H1 (cell line): ENCODE data around the gene CRK. TPM values are rescaled to one million over a fixed set of nuclear protein-coding genes. Genes with fewer than 3 reads are reported as not detected.
A peak's percentile ranks its signal among the peaks of the same experiment; 100 is the strongest.

ENCODE experiments used
- CTCF ChIA-PET: fragments of 300-600 bp; sonication (Branson Sonifier 250); formaldehyde crosslinking; loops from one replicate; lab custom pipeline; 2021; ENCODE audit not compliant: partially characterized antibody; lab: Charles Lee
- POLR2A ChIA-PET: fragments of 300-600 bp; sonication (Branson Sonifier 250); formaldehyde crosslinking; loops from one replicate; lab custom pipeline; 2021; ENCODE audit warnings: inconsistent platforms; ENCODE audit not compliant: partially characterized antibody; lab: Charles Lee
- DNase-seq, 2 experiments: peaks; one replicate each; pipeline versions ENCODE4 v3.0.0 to v3.0.0-alpha.2; 2010 to 2022; ENCODE audit warnings: low spot score in 2 of 2, low read depth in 1 of 2, mixed read lengths in 1 of 2
- FAIRE-seq: peaks from 2 replicates; lab custom pipeline; 2011; peaks lifted over from hg19 to GRCh38; lab: Jason Lieb, UNC
- H2AFZ ChIP-seq: 2 replicates; pipeline ENCODE4 v1.8.1; 2012; ENCODE audit warnings: low read length, inconsistent platforms
- H2AK5ac ChIP-seq: 2 replicates; pipeline ENCODE4 v1.6.1; 2013; ENCODE audit warnings: low read depth, low read length
- H2BK120ac ChIP-seq: replicated peaks from 2 replicates; pipeline ENCODE3; 2013; ENCODE audit warnings: low read depth, low read length, inconsistent platforms
- H2BK12ac ChIP-seq: 2 replicates; pipeline ENCODE4 v1.6.1; 2013; ENCODE audit warnings: low read depth, low read length
- H2BK15ac ChIP-seq: 2 replicates; pipeline ENCODE4 v1.6.1; 2013; ENCODE audit warnings: low read length
- H2BK20ac ChIP-seq: 2 replicates; pipeline ENCODE4 v1.6.1; 2013; ENCODE audit warnings: low read length
- H2BK5ac ChIP-seq: 2 replicates; pipeline ENCODE4 v1.6.1; 2013; ENCODE audit warnings: low read depth, low read length
- H3K14ac ChIP-seq: 2 replicates; pipeline ENCODE4 v1.6.1; 2013; ENCODE audit warnings: inconsistent platforms; ENCODE audit not compliant: insufficient read length
- H3K18ac ChIP-seq: 2 replicates; pipeline ENCODE4 v1.6.1; 2013; ENCODE audit warnings: low read length; ENCODE audit errors: extremely low read depth
- H3K23ac ChIP-seq: 2 replicates; pipeline ENCODE4 v1.6.1; 2013; ENCODE audit warnings: inconsistent platforms; ENCODE audit not compliant: insufficient read length
- H3K23me2 ChIP-seq: 2 replicates; pipeline ENCODE4 v1.6.1; 2013; ENCODE audit warnings: low read depth, low read length
- H3K27ac ChIP-seq: 2 replicates; pipeline ENCODE4 v1.6.1; 2011; ENCODE audit warnings: low read depth, low read length, inconsistent platforms
- H3K27me3 ChIP-seq, 4 experiments: replicated peaks in 1 of 4; 1 replicate in 1 of 4; 2 replicates in 3 of 4; pipeline versions ENCODE4 v1.6.1 to v1.8.1; 2011 to 2013; ENCODE audit warnings: low read length in 3 of 4, mild to moderate bottlenecking in 3 of 4, inconsistent platforms in 2 of 4, mixed read lengths in 2 of 4, moderate library complexity in 1 of 4; ENCODE audit not compliant: control insufficient read depth in 3 of 4, insufficient read depth in 3 of 4; ENCODE audit errors: extremely low read depth in 1 of 4
- H3K36me3 ChIP-seq, 4 experiments: 2 replicates each; pipeline versions ENCODE4 v1.6.1 to v1.8.1; 2011 to 2013; ENCODE audit warnings: mild to moderate bottlenecking in 4 of 4, low read length in 3 of 4, moderate library complexity in 2 of 4, control low read depth in 1 of 4, inconsistent platforms in 1 of 4; ENCODE audit not compliant: insufficient read depth in 4 of 4, control insufficient read depth in 2 of 4
- H3K4ac ChIP-seq: replicated peaks from 2 replicates; pipeline ENCODE3; 2013; ENCODE audit warnings: low read length, low read depth, mixed read lengths, inconsistent platforms; ENCODE audit not compliant: insufficient read length
- H3K4me1 ChIP-seq, 4 experiments: replicated peaks in 1 of 4; 1 replicate in 1 of 4; 2 replicates in 3 of 4; pipeline versions ENCODE4 v1.6.1 to v1.8.1; 2011 to 2013; ENCODE audit warnings: low read length in 3 of 4, inconsistent platforms in 2 of 4, mixed read lengths in 1 of 4; ENCODE audit not compliant: insufficient read depth in 4 of 4, control insufficient read depth in 3 of 4
- H3K4me2 ChIP-seq, 2 experiments: 2 replicates each; pipeline versions ENCODE4 v1.6.1 to v1.8.1; 2011 to 2013; ENCODE audit warnings: low read depth in 2 of 2, low read length in 2 of 2, control low read depth in 1 of 2, inconsistent platforms in 1 of 2, mild to moderate bottlenecking in 1 of 2; ENCODE audit not compliant: insufficient read depth in 1 of 2
- H3K4me3 ChIP-seq, 4 experiments: fragments of 200-600, 300-600 bp in 1 of 4; sonication (generic), shearing (Covaris generic), sonication (Bioruptor Twin) in 1 of 4; 2 replicates each; pipeline versions ENCODE4 v1.5.1 to v1.8.1; 2011 to 2016; ENCODE audit warnings: low read length in 4 of 4, low read depth in 3 of 4, control low read depth in 2 of 4, inconsistent platforms in 2 of 4, mild to moderate bottlenecking in 2 of 4, mixed read lengths in 1 of 4, moderate library complexity in 1 of 4; ENCODE audit not compliant: insufficient read depth in 2 of 4; ENCODE audit errors: extremely low read depth in 1 of 4
- H3K56ac ChIP-seq: replicated peaks from 2 replicates; pipeline ENCODE3; 2013; ENCODE audit warnings: low read depth, mild to moderate bottlenecking, mixed read lengths, low read length, inconsistent platforms; ENCODE audit not compliant: insufficient read length
- H3K79me1 ChIP-seq: 2 replicates; pipeline ENCODE4 v1.6.1; 2013; ENCODE audit warnings: low read depth, low read length, control low read depth
- H3K79me2 ChIP-seq, 2 experiments: 2 replicates each; pipeline versions ENCODE4 v1.6.1 to v1.8.1; 2012 to 2013; ENCODE audit warnings: low read length in 2 of 2, mild to moderate bottlenecking in 2 of 2, inconsistent platforms in 1 of 2; ENCODE audit not compliant: insufficient read depth in 2 of 2, control insufficient read depth in 1 of 2
- H3K9ac ChIP-seq, 4 experiments: replicated peaks in 1 of 4; 1 replicate in 1 of 4; 2 replicates in 3 of 4; pipeline versions ENCODE4 v1.6.1 to v1.8.1; 2011 to 2013; ENCODE audit warnings: low read depth in 3 of 4, low read length in 3 of 4, control low read depth in 2 of 4, mild to moderate bottlenecking in 2 of 4, moderate library complexity in 2 of 4, inconsistent platforms in 1 of 4; ENCODE audit errors: extremely low read depth in 1 of 4
- H3K9me3 ChIP-seq, 2 experiments: 2 replicates each; pipeline versions ENCODE4 v1.6.1 to v1.8.1; 2012 to 2013; ENCODE audit warnings: mild to moderate bottlenecking in 2 of 2, moderate library complexity in 2 of 2, control low read depth in 1 of 2, inconsistent platforms in 1 of 2, low read depth in 1 of 2, low read length in 1 of 2, mixed read lengths in 1 of 2; ENCODE audit not compliant: insufficient read depth in 2 of 2
- H4K20me1 ChIP-seq, 2 experiments: replicated peaks in 1 of 2; 2 replicates each; pipeline versions ENCODE3 to v1.8.1; 2011 to 2013; ENCODE audit warnings: inconsistent platforms in 2 of 2, low read length in 2 of 2, mild to moderate bottlenecking in 1 of 2; ENCODE audit not compliant: insufficient read depth in 2 of 2, control insufficient read depth in 1 of 2
- H4K5ac ChIP-seq: 2 replicates; pipeline ENCODE4 v1.6.1; 2013; ENCODE audit warnings: low read length, low read depth, mixed read lengths, inconsistent platforms; ENCODE audit not compliant: insufficient read length
- H4K8ac ChIP-seq: 2 replicates; pipeline ENCODE4 v1.8.0; 2013; ENCODE audit warnings: mild to moderate bottlenecking, moderate library complexity, low read length, inconsistent platforms; ENCODE audit not compliant: insufficient read depth; ENCODE audit errors: extremely low read depth
- H4K91ac ChIP-seq: replicated peaks from 2 replicates; pipeline ENCODE3; 2013; ENCODE audit warnings: low read length, mixed read lengths, inconsistent platforms; ENCODE audit not compliant: insufficient read length
- ASH2L ChIP-seq: fragments of 200-600, 300-600 bp; sonication (generic); IDR thresholded peaks from one replicate; pipeline ENCODE4 v1.7.1; 2017; ENCODE audit warnings: low read length
- CTCF ChIP-seq, 3 experiments: IDR thresholded peaks; 1 replicate in 2 of 3; 2 replicates in 1 of 3; pipeline versions ENCODE4 v1.5.1 to v1.6.1; 2011; ENCODE audit warnings: low read length in 3 of 3, mild to moderate bottlenecking in 3 of 3, inconsistent platforms in 2 of 3, low read depth in 1 of 3, moderate library complexity in 1 of 3; ENCODE audit not compliant: insufficient read depth in 1 of 3; ENCODE audit errors: control extremely low read depth in 1 of 3
- RAD21 ChIP-seq, 2 experiments: IDR thresholded peaks in 1 of 2; conservative IDR thresholded peaks in 1 of 2; 2 replicates each; pipeline ENCODE4 v1.6.1; 2011; ENCODE audit warnings: low read depth in 2 of 2, low read length in 2 of 2, improper control_type of control experiment in 1 of 2, inconsistent platforms in 1 of 2, mild to moderate bottlenecking in 1 of 2, moderate library complexity in 1 of 2
- TEAD4 ChIP-seq: IDR thresholded peaks from 2 replicates; pipeline ENCODE4 v1.6.1; 2012; ENCODE audit warnings: low read depth, low read length, inconsistent platforms, mixed read lengths
- WGBS, 2 experiments: shearing (Covaris generic) in 1 of 2; methylation state at CpG; one replicate each; pipeline versions ENCODE4 v1.1.6 to v1.1.7; 2013 to 2015; ENCODE audit warnings: low lambda C conversion rate in 2 of 2, mixed read lengths in 2 of 2, inconsistent platforms in 1 of 2, low coverage in 1 of 2, missing lambda C conversion rate in 1 of 2; ENCODE audit not compliant: insufficient replicate concordance in 2 of 2, insufficient coverage in 1 of 2, insufficient read length in 1 of 2; ENCODE audit errors: extremely low coverage in 1 of 2, missing lambda C conversion rate in 1 of 2; 5-methylcytosine and 5-hydroxymethylcytosine counted together
- polyA plus RNA-seq, 7 experiments: library from polyadenylated mRNA; depleted of rRNA in 3 of 7; stranded (reverse) in 5 of 7; unstranded in 2 of 7; fragments of >200 nt in 5 of 7; fragments of 200-250 nt in 2 of 7; gene quantifications; 1 replicate in 5 of 7; 2 replicates in 1 of 7; 4 replicates in 1 of 7; pipeline versions ENCODE4 v1.2.1 to v1.2.3, GENCODE V29; 2011 to 2013; ENCODE audit warnings: missing spikeins in 2 of 7, mixed read lengths in 2 of 7
- total RNA-seq: library from RNA; stranded (reverse); fragmentation: NEBNext Ultra II Directional; extraction: Animal tissue kit (Norgen Biotek cat#: 25700); gene quantifications from 2 replicates; pipeline ENCODE4 v1.2.1, GENCODE V29; 2021

CRK gene
- total and polyA plus RNA-seq, 2 of the 8 experiments (the other 6 are each of a cell fraction or from before 2014, with no cell fraction given), result 32.8 to 57.1 TPM

- Histone ChIP-seq H3K18ac (no peak overlapping the region), H3K23me2 (no peaks in the 10 kb centered on the region), H2BK120ac (no peak overlapping the region), H2BK20ac (no peak overlapping the region), H3K56ac (no peak overlapping the region), H3K4me3 (no peak overlapping the region), H2BK12ac (no peak overlapping the region), H4K5ac (no peak overlapping the region), H2AFZ (no peak overlapping the region), H3K14ac (no peak overlapping the region), H3K9ac (no peak overlapping the region), H4K91ac (no peak overlapping the region), H2AK5ac (no peak overlapping the region), H3K36me3 (peaks cover 9 to 41% (median 31%) of the 10 kb centered on the region in 4 experiments; a peak in 7 of 8 replicates), H3K4me2 (no peak overlapping the region), H4K8ac (no peak overlapping the region), H3K9me3 (no peaks in the 10 kb centered on the region; a peak in 1 of 4 replicates), H3K4me1 (no peaks in the 10 kb centered on the region; a peak in 1 of 7 replicates), H3K23ac (no peak overlapping the region), H2BK15ac (no peak overlapping the region), H2BK5ac (no peak overlapping the region), H3K79me2 (no peaks in the 10 kb centered on the region), H4K20me1 (peaks cover 3 to 7% of the 10 kb centered on the region in 2 experiments), H3K79me1 (no peaks in the 10 kb centered on the region; the same call in 1 of the 2 replicates), H3K27ac (no peak overlapping the region), H3K27me3 (no peaks in the 10 kb centered on the region), H3K4ac (no peak overlapping the region)
- FAIRE-seq (no peak), DNase-seq (no peak)
- TF ChIP-seq TEAD4 (no peak), CTCF (IDR thresholded peaks at IDR 0.05; ENCODE audit: control extremely low read depth in 1 of 3, insufficient read depth in 1 of 3, low read depth in 1 of 3, low read length in 3 of 3) (peak; percentile 18 to 26 (median 21); a peak in 3 of 4 replicates), RAD21 (IDR thresholded peaks at IDR 0.05 in 1 of 2, conservative IDR thresholded peaks at IDR 0.05 in 1 of 2; ENCODE audit: low read depth in 2 of 2, low read length in 2 of 2) (peak; percentile 40 to 54), ASH2L (no peak)
- ChIA-PET POLR2A (interaction anchor here (0.6 to 2.6 kb wide), 5 partner anchors 11 to 229 kb away, joined by 3 to 10 read pairs (median 5); partner anchors contain the start of gene CRK), CTCF (interaction anchor here (0.8 to 1.5 kb wide), 5 partner anchors 12 to 174 kb away, joined by 3 to 4 read pairs (median 4); no protein-coding TSS in a partner anchor)
- 86% methylated on average over 11 of the region's 11 CpGs; no CpG with 5 or more reads in 1 of the 2 experiments for WGBS, 2 experiments
Observed at GRCh38 chr17:1473170-1473569, 17.1 kb upstream of the CRK start.
